GM10248 (cell line): ENCODE measurements around the gene PDRG1.
"Not testable (repeated sequence)": the region's sequence is repeated elsewhere in the genome, so short reads cannot be mapped to it uniquely, and the experiment has no call there.

Experiments
- CTCF ChIA-PET: fragments of 300-600 bp; sonication (Branson Sonifier 250); formaldehyde crosslinking; extraction: SDS; loops from one replicate; lab custom pipeline; 2021; ENCODE audit warnings: antibody characterized with exemption; lab: Yijun Ruan, JAX
- POLR2A ChIA-PET: fragments of 350-650 bp; sonication (Branson Sonifier 250); formaldehyde crosslinking; extraction: SDS; loops from one replicate; lab custom pipeline; 2020; ENCODE audit warnings: antibody characterized with exemption; lab: Yijun Ruan, JAX
- DNase-seq: peaks from one replicate; pipeline ENCODE4 v3.0.0; 2012; ENCODE audit errors: extremely low spot score
- CTCF ChIP-seq: IDR thresholded peaks from 2 replicates; pipeline ENCODE4 v1.5.1; 2012; ENCODE audit warnings: mild to moderate bottlenecking, low read depth; ENCODE audit errors: extremely low read depth, missing control alignments, control extremely low read depth

Gene PDRG1

GRCh38 chr20:31934968-31935764 is 16.7 kb downstream of the PDRG1 start:
- no peak for TF ChIP-seq CTCF
- POLR2A ChIA-PET: no interaction called here
- CTCF ChIA-PET: interaction anchor here (1.0 to 2.5 kb wide), 7 partner anchors 13 to 88 kb away, joined by 3 to 8 read pairs (median 3); no protein-coding TSS in a partner anchor
- DNase-seq: no peak

GRCh38 chr20:31934491-31934890 is 17.4 kb downstream of the PDRG1 start:
- no peak for TF ChIP-seq CTCF
- POLR2A ChIA-PET: no interaction called here
- CTCF ChIA-PET: interaction anchor here (1.1 to 1.7 kb wide), 4 partner anchors 21 to 42 kb away, joined by 3 to 4 read pairs (median 3); no protein-coding TSS in a partner anchor

GRCh38 chr20:31933698-31934097 is 18.1 kb downstream of the PDRG1 start:
- no peak for TF ChIP-seq CTCF
- ChIA-PET CTCF (interaction anchor here (1.2 to 2.0 kb wide), 3 partner anchors 18 to 81 kb away, joined by 5 to 8 read pairs (median 5); partner anchors contain the start of gene PDRG1), POLR2A (no interaction called here)
- no peak for DNase-seq

More at GRCh38 chr20:31934491-31934890, 17.4 kb downstream of the PDRG1 start:
- DNase-seq: no peak

GRCh38 chr20:31930779-31931178 is 21.1 kb downstream of the PDRG1 start:
- DNase-seq: no peak
- POLR2A ChIA-PET: no interaction called here
- no peak for TF ChIP-seq CTCF
- CTCF ChIA-PET: interaction anchor here (1.1 to 1.2 kb wide), 3 partner anchors 34 to 78 kb away, joined by 3 read pairs; no protein-coding TSS in a partner anchor

- CTCF ChIA-PET: interaction anchor here (1.1 kb wide), 1 partner anchor 77 kb away, joined by 3 read pairs; no protein-coding TSS in a partner anchor
- DNase-seq, POLR2A ChIA-PET: not testable (repeated sequence)
Observed at GRCh38 chr20:31929631-31930030, 22.2 kb downstream of the PDRG1 start.

GRCh38 chr20:31927627-31928159 is 24.2 kb downstream of the PDRG1 start:
- POLR2A ChIA-PET: no interaction called here
- no peak for TF ChIP-seq CTCF
- no peak for DNase-seq
- CTCF ChIA-PET: interaction anchor here (1.2 to 1.6 kb wide), 2 partner anchors 13 to 24 kb away, joined by 4 to 6 read pairs; partner anchors contain the start of gene PDRG1
